ENCODE results near the gene WDFY4.

Gene WDFY4

DNA sequence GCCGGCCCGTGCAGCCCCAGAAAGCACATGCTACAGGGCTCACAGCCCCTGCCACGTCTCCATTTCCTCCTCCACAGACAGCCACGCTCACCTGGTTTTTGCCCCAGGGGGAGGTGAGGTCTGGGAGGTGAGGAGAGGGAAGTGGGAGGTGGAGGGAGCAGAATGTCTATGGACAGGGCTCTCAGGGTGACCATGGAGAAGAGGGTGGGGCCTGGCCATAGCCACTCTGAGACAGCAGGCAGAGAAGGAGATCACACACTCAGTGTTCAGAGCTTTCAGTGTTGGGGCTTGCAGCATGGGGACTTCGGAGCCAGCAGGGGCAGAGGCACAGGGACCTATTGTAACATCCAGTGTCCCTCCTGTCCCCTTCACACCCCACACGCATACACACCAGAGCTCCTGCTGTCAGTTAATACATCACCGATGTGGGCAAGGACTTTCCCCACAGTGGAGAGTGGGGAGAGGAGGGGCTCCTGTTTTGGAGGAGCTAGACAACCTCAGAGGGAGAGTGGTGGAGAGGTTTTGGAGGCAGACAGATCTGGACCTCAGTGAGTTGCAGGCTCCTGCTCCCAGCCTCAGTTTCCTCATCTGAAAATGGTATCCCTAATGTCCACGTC is 14.4 kb downstream of the WDFY4 start:
- no peak overlapping the region for H3K27ac ChIP-seq
- DNase-seq, result no peak
- H3K27me3 ChIP-seq (ENCODE audit: insufficient read depth, low read depth, severe bottlenecking), result peaks cover 29% of the 10 kb centered on the region
- no peaks in the 10 kb centered on the region for H3K9me3 ChIP-seq (ENCODE audit: severe bottlenecking)
- no peak overlapping the region for H3K4me3 ChIP-seq (ENCODE audit: low read depth, low read length)
- TF ChIP-seq, protein P1, sequence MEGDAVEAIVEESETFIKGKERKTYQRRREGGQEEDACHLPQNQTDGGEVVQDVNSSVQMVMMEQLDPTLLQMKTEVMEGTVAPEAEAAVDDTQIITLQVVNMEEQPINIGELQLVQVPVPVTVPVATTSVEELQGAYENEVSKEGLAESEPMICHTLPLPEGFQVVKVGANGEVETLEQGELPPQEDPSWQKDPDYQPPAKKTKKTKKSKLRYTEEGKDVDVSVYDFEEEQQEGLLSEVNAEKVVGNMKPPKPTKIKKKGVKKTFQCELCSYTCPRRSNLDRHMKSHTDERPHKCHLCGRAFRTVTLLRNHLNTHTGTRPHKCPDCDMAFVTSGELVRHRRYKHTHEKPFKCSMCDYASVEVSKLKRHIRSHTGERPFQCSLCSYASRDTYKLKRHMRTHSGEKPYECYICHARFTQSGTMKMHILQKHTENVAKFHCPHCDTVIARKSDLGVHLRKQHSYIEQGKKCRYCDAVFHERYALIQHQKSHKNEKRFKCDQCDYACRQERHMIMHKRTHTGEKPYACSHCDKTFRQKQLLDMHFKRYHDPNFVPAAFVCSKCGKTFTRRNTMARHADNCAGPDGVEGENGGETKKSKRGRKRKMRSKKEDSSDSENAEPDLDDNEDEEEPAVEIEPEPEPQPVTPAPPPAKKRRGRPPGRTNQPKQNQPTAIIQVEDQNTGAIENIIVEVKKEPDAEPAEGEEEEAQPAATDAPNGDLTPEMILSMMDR (IDR thresholded peaks at IDR 0.05; ENCODE audit: low read depth, low read length), result no peak
- no peaks in the 10 kb centered on the region for H3K36me3 ChIP-seq

DNA sequence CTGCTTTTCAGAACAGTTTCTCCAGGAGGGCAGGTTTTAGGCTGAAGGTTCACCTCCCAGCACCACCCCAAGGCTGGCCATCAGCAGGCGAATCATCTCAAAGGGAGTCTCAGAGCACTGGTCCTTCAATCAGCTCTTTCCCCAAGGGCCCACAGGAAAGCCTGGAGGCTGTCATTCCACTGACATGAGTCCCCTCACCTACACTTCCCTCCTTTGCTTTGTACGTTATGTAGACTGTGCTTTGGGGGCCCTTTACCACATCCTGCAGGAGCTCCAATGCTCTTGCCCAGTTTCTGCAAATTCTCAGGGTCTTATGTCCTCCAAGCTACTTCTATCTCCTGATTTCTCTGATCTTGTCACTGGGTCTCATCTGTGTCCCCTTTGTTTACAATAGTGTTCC is 15.4 kb downstream of the WDFY4 start:
- TF ChIP-seq, protein P1 (IDR thresholded peaks at IDR 0.05; ENCODE audit: low read depth, low read length), result no peak
- peaks cover 34% of the 10 kb centered on the region for H3K27me3 ChIP-seq (ENCODE audit: insufficient read depth, low read depth, severe bottlenecking)
- no peaks in the 10 kb centered on the region for H3K9me3 ChIP-seq (ENCODE audit: severe bottlenecking)
- H3K36me3 ChIP-seq, result no peaks in the 10 kb centered on the region
- DNase-seq, result no peak
- no peak overlapping the region for H3K27ac ChIP-seq
- H3K4me3 ChIP-seq (ENCODE audit: low read depth, low read length), result no peak overlapping the region

DNA sequence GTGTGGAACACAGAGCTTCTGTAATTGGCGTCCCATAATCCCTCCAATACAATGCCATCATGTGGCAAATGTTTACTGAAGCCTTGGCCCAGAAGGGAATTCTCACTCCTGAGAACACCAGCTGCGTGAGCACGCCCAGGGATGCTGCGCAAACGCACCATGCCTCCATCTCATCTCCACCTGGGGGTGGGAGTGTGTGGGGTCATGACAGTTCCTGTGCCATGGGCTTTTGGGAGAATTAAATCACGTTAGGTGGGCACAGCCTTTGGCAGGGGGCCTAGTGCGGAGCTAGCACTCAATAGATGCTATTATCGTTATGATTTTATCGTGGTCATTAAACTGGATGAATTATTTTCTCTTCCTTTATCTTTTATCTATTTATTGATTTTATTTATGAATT is 15.8 kb downstream of the WDFY4 start:
- H3K36me3 ChIP-seq, result no peaks in the 10 kb centered on the region
- TF ChIP-seq, protein P1 (IDR thresholded peaks at IDR 0.05; ENCODE audit: low read depth, low read length), result no peak
- no peak for DNase-seq
- no peaks in the 10 kb centered on the region for H3K9me3 ChIP-seq (ENCODE audit: severe bottlenecking)
- peaks cover 34% of the 10 kb centered on the region for H3K27me3 ChIP-seq (ENCODE audit: insufficient read depth, low read depth, severe bottlenecking)
- no peak overlapping the region for H3K27ac ChIP-seq
- no peak overlapping the region for H3K4me3 ChIP-seq (ENCODE audit: low read depth, low read length)

DNA sequence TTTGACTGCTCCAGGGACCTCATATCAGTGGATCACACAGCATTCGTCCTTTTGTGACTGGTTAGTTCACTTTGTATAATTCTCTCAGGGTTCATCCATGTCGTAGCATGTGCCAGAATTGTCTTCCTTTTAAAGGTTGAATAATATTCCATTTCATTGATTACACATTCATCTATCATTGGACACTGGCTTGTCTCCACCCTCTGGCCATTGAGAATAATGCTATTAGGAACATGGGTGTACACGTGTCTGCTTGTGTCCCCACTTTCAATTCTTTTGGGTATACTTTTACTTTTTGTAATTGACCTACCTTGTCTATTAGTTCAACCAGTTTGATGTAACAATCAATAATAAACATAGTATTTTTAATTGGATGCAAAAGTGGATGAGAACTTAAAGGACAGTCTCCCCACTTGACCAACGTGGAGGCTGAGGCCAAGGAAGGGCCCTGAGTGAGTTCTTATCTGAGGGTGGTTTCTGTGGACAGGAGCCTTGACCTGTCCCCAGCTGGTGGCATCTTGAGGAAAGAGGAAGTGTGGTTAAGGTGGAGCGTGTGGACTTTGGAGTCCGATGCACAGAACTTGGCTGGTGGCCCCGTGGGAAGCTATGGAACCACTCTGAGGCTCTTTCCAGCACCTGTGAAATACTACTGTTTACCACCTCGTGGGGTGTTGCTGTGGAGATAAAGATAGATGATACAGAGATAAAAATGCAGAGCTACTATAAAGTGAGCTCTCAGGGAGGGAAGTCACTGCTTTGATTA is 16.6 kb downstream of the WDFY4 start:
- no peak overlapping the region for H3K27ac ChIP-seq
- no peak for DNase-seq
- no peaks in the 10 kb centered on the region for H3K36me3 ChIP-seq

DNA sequence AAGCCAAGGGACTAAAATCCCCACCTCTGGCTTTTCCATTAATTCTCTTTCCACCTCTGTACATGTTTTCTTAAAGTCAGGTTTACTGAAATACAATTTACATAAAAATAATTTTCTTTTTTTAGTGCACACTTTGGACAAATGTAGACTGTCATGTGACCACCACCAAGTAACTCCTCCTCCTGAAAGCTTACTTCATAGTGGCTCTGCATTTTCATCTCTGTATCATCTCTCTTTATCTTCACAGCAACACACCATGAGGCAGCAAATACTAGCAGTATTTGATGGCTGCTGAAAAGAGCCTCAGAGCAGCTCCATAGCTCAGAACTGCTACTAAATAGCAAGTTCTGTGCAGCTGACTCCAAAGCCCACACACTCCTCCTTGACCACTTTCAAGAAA is 17.3 kb downstream of the WDFY4 start:
- Histone ChIP-seq H3K36me3 (no peaks in the 10 kb centered on the region), H3K4me3 (ENCODE audit: low read depth, low read length) (no peak overlapping the region), H3K9me3 (ENCODE audit: severe bottlenecking) (no peaks in the 10 kb centered on the region), H3K27me3 (ENCODE audit: insufficient read depth, low read depth, severe bottlenecking) (peaks cover 41% of the 10 kb centered on the region), H3K27ac (no peak overlapping the region)
- DNase-seq, result no peak
- TF ChIP-seq, protein P1 (IDR thresholded peaks at IDR 0.05; ENCODE audit: low read depth, low read length), result no peak

More for the DNA sequence above, 16.6 kb downstream of the WDFY4 start:
- peaks cover 41% of the 10 kb centered on the region for H3K27me3 ChIP-seq (ENCODE audit: insufficient read depth, low read depth, severe bottlenecking)
- TF ChIP-seq, protein P1 (IDR thresholded peaks at IDR 0.05; ENCODE audit: low read depth, low read length), result no peak
- H3K9me3 ChIP-seq (ENCODE audit: severe bottlenecking), result no peaks in the 10 kb centered on the region
- no peak overlapping the region for H3K4me3 ChIP-seq (ENCODE audit: low read depth, low read length)
